ENCODE results near the gene C11orf91. TPM values are rescaled to one million over a fixed set of nuclear protein-coding genes. Genes with fewer than 3 reads are reported as not detected.

C11orf91 gene
- total RNA-seq, 4 donors from 2014 or later, result not detected

GRCh38 chr11:33721984-33722383 is 21.4 kb upstream of the C11orf91 start:
- 100% methylated on average over 1 of the region's 5 CpGs; no CpG with 5 or more reads in 1 of the 2 donors for WGBS, 2 donors (ENCODE audit: low coverage in 1 of 2)
- Histone ChIP-seq H3K36me3 (peaks cover 0 to 53% of the 10 kb centered on the region in 2 donors), H3K9me3 (no peaks in the 10 kb centered on the region), H3K4me3 (no peak overlapping the region), H3K27me3 (no peaks in the 10 kb centered on the region), H3K27ac (peak overlapping the region; percentile 18 to 82 (median 80)), H3K4me1 (peaks cover 16 to 71% (median 33%) of the 10 kb centered on the region in 3 donors)
- TF ChIP-seq POLR2A (IDR thresholded peaks at IDR 0.05), result no peak
- TF ChIP-seq POLR2AphosphoS5 (IDR thresholded peaks at IDR 0.05), result no peak
- no peak for TF ChIP-seq CTCF (IDR thresholded peaks at IDR 0.05)
- TF ChIP-seq EP300 (IDR thresholded peaks at IDR 0.05), result no peak
- no peak for ATAC-seq

GRCh38 chr11:33721426-33721825 is 20.8 kb upstream of the C11orf91 start:
- Histone ChIP-seq H3K36me3 (peaks cover 0 to 59% of the 10 kb centered on the region in 2 donors), H3K27me3 (no peaks in the 10 kb centered on the region), H3K4me3 (no peak overlapping the region), H3K27ac (peak overlapping the region in 3 of 4 donors; percentile 80 to 82 (median 81)), H3K9me3 (no peaks in the 10 kb centered on the region), H3K4me1 (peaks cover 17 to 71% (median 37%) of the 10 kb centered on the region in 3 donors)
- WGBS, 2 donors (ENCODE audit: low coverage in 1 of 2), result 0 to 11% methylated on average over 1 of the region's 1 CpG
- TF ChIP-seq EP300 (IDR thresholded peaks at IDR 0.05) (no peak), CTCF (IDR thresholded peaks at IDR 0.05) (no peak), POLR2A (IDR thresholded peaks at IDR 0.05) (no peak), POLR2AphosphoS5 (IDR thresholded peaks at IDR 0.05) (no peak)
- no peak for ATAC-seq

GRCh38 chr11:33719587-33719986 is 19.0 kb upstream of the C11orf91 start:
- WGBS, 2 donors (ENCODE audit: low coverage in 1 of 2), result 87 to 100% methylated on average over 2 to 5 of the region's 5 CpGs
- no peak for ATAC-seq
- Histone ChIP-seq H3K4me1 (peaks cover 12 to 75% (median 33%) of the 10 kb centered on the region in 3 donors), H3K36me3 (peaks cover 0 to 77% of the 10 kb centered on the region in 2 donors), H3K27me3 (no peaks in the 10 kb centered on the region), H3K9me3 (no peaks in the 10 kb centered on the region), H3K27ac (peak overlapping the region in 1 of 4 donors; percentile 81), H3K4me3 (no peak overlapping the region)
- TF ChIP-seq POLR2A (IDR thresholded peaks at IDR 0.05), result no peak
- no peak for TF ChIP-seq EP300 (IDR thresholded peaks at IDR 0.05)
- no peak for TF ChIP-seq CTCF (IDR thresholded peaks at IDR 0.05)
- no peak for TF ChIP-seq POLR2AphosphoS5 (IDR thresholded peaks at IDR 0.05)

- no peak for ATAC-seq
- H3K4me3 ChIP-seq, result no peak overlapping the region
- H3K27me3 ChIP-seq, result no peaks in the 10 kb centered on the region
- no peak overlapping the region for H3K27ac ChIP-seq
- TF ChIP-seq EP300 (IDR thresholded peaks at IDR 0.05), result no peak
- no peak for TF ChIP-seq POLR2AphosphoS5 (IDR thresholded peaks at IDR 0.05)
- TF ChIP-seq CTCF (IDR thresholded peaks at IDR 0.05), result no peak
- no peak for TF ChIP-seq POLR2A (IDR thresholded peaks at IDR 0.05)
- H3K9me3 ChIP-seq, result no peaks in the 10 kb centered on the region
- 71 to 88% methylated on average over 1 to 2 of the region's 2 CpGs for WGBS, 2 donors (ENCODE audit: low coverage in 1 of 2)
- H3K4me1 ChIP-seq, result peaks cover 8 to 70% (median 22%) of the 10 kb centered on the region in 3 donors
- peaks cover 0 to 89% of the 10 kb centered on the region in 2 donors for H3K36me3 ChIP-seq
Measured at GRCh38 chr11:33718440-33718839, 17.8 kb upstream of the C11orf91 start.

- ATAC-seq, result no peak
- 47% methylated on average over 2 of the region's 2 CpGs; no CpG with 5 or more reads in 1 of the 2 donors for WGBS, 2 donors (ENCODE audit: low coverage in 1 of 2)
- H3K36me3 ChIP-seq, result peaks cover 2 to 93% of the 10 kb centered on the region in 2 donors
- peak overlapping the region in 3 of 4 donors; percentile 15 to 47 (median 25) for H3K27ac ChIP-seq
- H3K4me3 ChIP-seq, result no peak overlapping the region
- no peaks in the 10 kb centered on the region for H3K9me3 ChIP-seq
- no peaks in the 10 kb centered on the region for H3K27me3 ChIP-seq
- H3K4me1 ChIP-seq, result peaks cover 2 to 51% (median 9%) of the 10 kb centered on the region in 3 donors
- TF ChIP-seq POLR2AphosphoS5 (IDR thresholded peaks at IDR 0.05), result no peak
- no peak for TF ChIP-seq EP300 (IDR thresholded peaks at IDR 0.05)
- peak in 2 of 4 experiments; percentile 19 to 51 for TF ChIP-seq CTCF (IDR thresholded peaks at IDR 0.05)
Measured at GRCh38 chr11:33716243-33716642, 15.6 kb upstream of the C11orf91 start.
